H9 (cell line): ENCODE data around the gene MYMX. TPM values are rescaled to one million over a fixed set of nuclear protein-coding genes. Genes with fewer than 3 reads are reported as not detected.

ENCODE experiments used
- DNase-seq: peaks from one replicate; pipeline ENCODE4 v3.0.0-alpha.2; 2017
- H2AFZ ChIP-seq: one replicate; pipeline ENCODE4 v1.6.1; 2013; ENCODE audit warnings: mild to moderate bottlenecking, low read length, control low read depth, moderate library complexity
- H2AK5ac ChIP-seq: 2 replicates; pipeline ENCODE4 v1.6.1; 2013; ENCODE audit warnings: low read length, control low read depth, mixed read lengths; ENCODE audit not compliant: insufficient read length
- H2BK120ac ChIP-seq: one replicate; pipeline ENCODE4 v1.6.1; 2013; ENCODE audit warnings: low read depth, mild to moderate bottlenecking, low read length, control low read depth, inconsistent platforms; ENCODE audit not compliant: poor library complexity, severe bottlenecking
- H2BK12ac ChIP-seq: 2 replicates; pipeline ENCODE4 v1.6.1; 2013; ENCODE audit warnings: low read length, control low read depth, mixed read lengths, low read depth; ENCODE audit not compliant: insufficient read length
- H2BK15ac ChIP-seq: 2 replicates; pipeline ENCODE4 v1.6.1; 2013; ENCODE audit warnings: low read depth, low read length, control low read depth
- H2BK20ac ChIP-seq: one replicate; pipeline ENCODE4 v1.6.1; 2013; ENCODE audit warnings: low read depth, mild to moderate bottlenecking, low read length, control low read depth, inconsistent platforms; ENCODE audit not compliant: poor library complexity, severe bottlenecking
- H2BK5ac ChIP-seq: 2 replicates; pipeline ENCODE4 v1.6.1; 2013; ENCODE audit warnings: low read length, control low read depth, mixed read lengths; ENCODE audit not compliant: insufficient read length
- H3K14ac ChIP-seq: 2 replicates; pipeline ENCODE4 v1.6.1; 2013; ENCODE audit warnings: low read length, control low read depth; ENCODE audit not compliant: insufficient read depth
- H3K18ac ChIP-seq: 2 replicates; pipeline ENCODE4 v1.6.1; 2013; ENCODE audit warnings: low read depth, mild to moderate bottlenecking, mixed read lengths, low read length, control low read depth; ENCODE audit not compliant: insufficient read length
- H3K23ac ChIP-seq: 2 replicates; pipeline ENCODE4 v1.6.1; 2013; ENCODE audit warnings: low read length, control low read depth, mixed read lengths, low read depth; ENCODE audit not compliant: insufficient read length
- H3K23me2 ChIP-seq: 2 replicates; pipeline ENCODE4 v1.6.1; 2013; ENCODE audit warnings: low read depth, mild to moderate bottlenecking, mixed read lengths, low read length, control low read depth; ENCODE audit not compliant: insufficient read length, poor library complexity, severe bottlenecking
- H3K27ac ChIP-seq: 2 replicates; pipeline ENCODE4 v1.5.1; 2013; ENCODE audit warnings: low read length, control low read depth, mixed read lengths, low read depth; ENCODE audit not compliant: insufficient read length
- H3K27me3 ChIP-seq: 2 replicates; pipeline ENCODE4 v1.6.1; 2013; ENCODE audit warnings: low read length, control low read depth, inconsistent platforms; ENCODE audit not compliant: insufficient read depth
- H3K4ac ChIP-seq: 2 replicates; pipeline ENCODE4 v1.6.1; 2013; ENCODE audit warnings: low read depth, mild to moderate bottlenecking, control low read depth, inconsistent platforms, low read length, moderate library complexity
- H3K4me1 ChIP-seq: 2 replicates; pipeline ENCODE4 v1.6.1; 2013; ENCODE audit warnings: low read length, control low read depth, inconsistent platforms; ENCODE audit not compliant: insufficient read depth
- H3K4me2 ChIP-seq: 2 replicates; pipeline ENCODE4 v1.6.1; 2013; ENCODE audit warnings: low read length, control low read depth, mixed read lengths; ENCODE audit not compliant: insufficient read length, insufficient read depth
- H3K56ac ChIP-seq: 2 replicates; pipeline ENCODE4 v1.6.1; 2013; ENCODE audit warnings: low read depth, mild to moderate bottlenecking, mixed read lengths, low read length, control low read depth; ENCODE audit not compliant: insufficient read length
- H3K79me1 ChIP-seq: 2 replicates; pipeline ENCODE4 v1.6.1; 2013; ENCODE audit warnings: low read depth, mild to moderate bottlenecking, moderate library complexity, low read length, control low read depth, inconsistent platforms; ENCODE audit not compliant: insufficient read depth, poor library complexity, severe bottlenecking
- H3K79me2 ChIP-seq: 2 replicates; pipeline ENCODE4 v1.6.1; 2013; ENCODE audit warnings: low read length, control low read depth, inconsistent platforms; ENCODE audit not compliant: insufficient read depth
- H3K9ac ChIP-seq: 2 replicates; pipeline ENCODE4 v1.6.1; 2013; ENCODE audit warnings: low read length, control low read depth, mixed read lengths; ENCODE audit not compliant: insufficient read length; ENCODE audit errors: extremely low read depth
- H3K9me3 ChIP-seq: one replicate; pipeline ENCODE4 v1.6.1; 2013; ENCODE audit warnings: low read depth, low read length, inconsistent platforms; ENCODE audit not compliant: control insufficient read depth
- H3T11ph ChIP-seq: one replicate; pipeline ENCODE4 v1.6.1; 2013; ENCODE audit warnings: mild to moderate bottlenecking, low read length, control low read depth, inconsistent platforms
- H4K20me1 ChIP-seq: one replicate; pipeline ENCODE4 v1.6.1; 2013; ENCODE audit not compliant: control insufficient read depth, insufficient read length, insufficient read depth
- H4K5ac ChIP-seq: 2 replicates; pipeline ENCODE4 v1.6.1; 2013; ENCODE audit warnings: low read depth, mild to moderate bottlenecking, mixed read lengths, low read length, control low read depth; ENCODE audit not compliant: insufficient read length
- H4K8ac ChIP-seq: replicated peaks from 2 replicates; pipeline ENCODE4 v1.6.1; 2013; ENCODE audit warnings: low read length, control low read depth, mixed read lengths, low read depth; ENCODE audit not compliant: insufficient read length
- H4K91ac ChIP-seq: 2 replicates; pipeline ENCODE4 v1.6.1; 2013; ENCODE audit warnings: low read depth, mild to moderate bottlenecking, moderate library complexity, mixed read lengths, low read length, control low read depth; ENCODE audit not compliant: insufficient read length
- H3K27ac Mint-ChIP-seq, 3 experiments: 2 replicates in 2 of 3; 3 replicates in 1 of 3; pipeline ENCODE4 v1.8.0; 2020 to 2021; ENCODE audit warnings: mixed read lengths in 3 of 3, mild to moderate bottlenecking in 1 of 3, moderate library complexity in 1 of 3
- H3K27me3 Mint-ChIP-seq: 2 replicates; pipeline ENCODE4 v1.8.0; 2021; ENCODE audit warnings: low read depth, mild to moderate bottlenecking, moderate library complexity, mixed read lengths
- H3K36me3 Mint-ChIP-seq, 3 experiments: 2 replicates in 2 of 3; 3 replicates in 1 of 3; pipeline ENCODE4 v1.8.0; 2020 to 2021; ENCODE audit warnings: low read depth in 3 of 3, mixed read lengths in 3 of 3; ENCODE audit not compliant: insufficient read depth in 1 of 3
- H3K4me1 Mint-ChIP-seq, 2 experiments: 2 replicates each; pipeline ENCODE4 v1.8.0; 2020; ENCODE audit warnings: mixed read lengths in 2 of 2
- H3K4me3 Mint-ChIP-seq, 2 experiments: 2 replicates in 1 of 2; 3 replicates in 1 of 2; pipeline ENCODE4 v1.8.0; 2020 to 2021; ENCODE audit warnings: mild to moderate bottlenecking in 2 of 2, mixed read lengths in 2 of 2, moderate library complexity in 1 of 2
- H3K9me3 Mint-ChIP-seq, 2 experiments: 2 replicates in 1 of 2; 3 replicates in 1 of 2; pipeline ENCODE4 v1.8.0; 2020; ENCODE audit warnings: mild to moderate bottlenecking in 2 of 2, mixed read lengths in 2 of 2, moderate library complexity in 1 of 2
- CTCF ChIP-seq: fragments of 200-600 bp; sonication (generic); conservative IDR thresholded peaks from 3 replicates; pipeline ENCODE4 v1.8.0; 2021; ENCODE audit warnings: antibody characterized with exemption, mild to moderate bottlenecking
- WGBS: extraction: QIAGEN DNeasy Blood & Tissue Kit; methylation state at CpG from one replicate; pipeline ENCODE4 v1.1.7; 2013; ENCODE audit warnings: missing lambda C conversion rate, low lambda C conversion rate, mixed read lengths; ENCODE audit not compliant: insufficient read length; ENCODE audit errors: extremely low coverage; 5-methylcytosine and 5-hydroxymethylcytosine counted together
- total RNA-seq: library from RNA; stranded (reverse); gene quantifications from 2 replicates; pipeline ENCODE4 v1.2.1, GENCODE V29; 2021

MYMX gene
- total RNA-seq, 1 experiment from 2014 or later: 1.1 TPM

DNA sequence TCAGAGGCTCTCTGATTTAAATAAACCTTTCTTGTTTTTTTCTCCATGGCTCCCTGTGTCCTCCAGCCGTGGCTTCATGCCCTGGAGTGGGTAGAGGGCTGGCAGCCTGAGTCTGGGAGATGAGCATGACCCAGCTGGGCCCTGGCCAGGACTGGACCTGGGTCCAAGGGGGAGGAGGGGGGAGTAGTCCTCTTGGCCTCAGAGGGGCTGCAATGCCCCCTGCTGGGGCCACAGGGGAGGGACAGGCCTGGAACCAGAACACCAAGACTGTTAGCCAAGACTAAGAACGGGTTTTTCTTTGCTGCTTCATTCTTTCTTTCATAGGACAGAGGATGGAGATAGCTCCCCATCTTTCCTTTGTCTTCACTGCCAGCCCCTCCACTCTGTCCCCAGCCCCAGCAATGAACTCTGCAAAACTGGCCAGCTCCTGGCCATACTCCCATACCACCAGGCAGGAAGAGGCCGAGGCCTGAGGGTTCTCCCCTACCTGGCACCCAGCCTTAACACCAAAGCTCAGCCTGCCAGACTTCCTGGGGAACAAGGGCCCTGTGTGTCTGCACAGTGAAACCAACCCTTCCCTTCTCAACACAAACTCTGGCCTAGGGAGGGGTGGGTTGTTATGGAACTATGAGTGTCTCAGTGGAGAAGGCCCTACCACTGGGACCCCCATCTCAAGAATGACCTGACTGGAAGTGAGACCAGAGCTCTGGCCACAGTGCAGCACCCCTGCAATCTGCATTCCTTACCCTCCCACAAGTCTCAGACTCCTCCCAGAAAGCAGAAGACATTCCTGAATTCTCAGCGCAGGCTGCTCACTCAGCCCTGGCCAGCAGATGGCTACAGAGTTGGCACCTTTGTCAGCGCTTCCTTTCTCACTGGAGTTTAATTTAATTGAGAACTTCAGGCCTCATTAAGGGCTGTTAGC is 17.6 kb downstream of the MYMX start:
- Histone ChIP-seq H4K8ac (no peak overlapping the region), H3K9ac (no peak overlapping the region), H2BK120ac (no peak overlapping the region), H3K79me1 (no peaks in the 10 kb centered on the region), H3K9me3 (no peaks in the 10 kb centered on the region), H3K4ac (no peak overlapping the region), H3K4me1 (no peaks in the 10 kb centered on the region; the same call in 1 of the 2 replicates), H4K5ac (no peak overlapping the region), H3K14ac (no peak overlapping the region; the same call in 1 of the 2 replicates), H3K18ac (no peak overlapping the region), H3K23me2 (peaks cover 3% of the 10 kb centered on the region), H4K91ac (no peak overlapping the region), H3K23ac (no peak overlapping the region), H3K27ac (no peak overlapping the region), H3K27me3 (no peaks in the 10 kb centered on the region), H2BK12ac (no peak overlapping the region), H4K20me1 (no peaks in the 10 kb centered on the region), H3K56ac (no peak overlapping the region), H3K79me2 (no peaks in the 10 kb centered on the region), H2AK5ac (no peak overlapping the region), H2BK15ac (no peak overlapping the region), H2BK5ac (no peak overlapping the region), H3T11ph (no peak overlapping the region), H3K4me2 (no peak overlapping the region), H2AFZ (no peak overlapping the region), H2BK20ac (no peak overlapping the region)
- no peaks in the 10 kb centered on the region; a peak in 1 of 5 replicates for H3K9me3 Mint-ChIP-seq
- peaks cover 35 to 37% of the 10 kb centered on the region in 2 experiments for H3K4me1 Mint-ChIP-seq
- H3K27ac Mint-ChIP-seq: peak overlapping the region; percentile 81 to 96 (median 88); a peak in 6 of 7 replicates
- peaks cover 41 to 60% (median 58%) of the 10 kb centered on the region in 3 experiments for H3K36me3 Mint-ChIP-seq
- no CpG with 5 or more reads among the region's 5 CpGs for WGBS
- H3K4me3 Mint-ChIP-seq: no peak overlapping the region
- TF ChIP-seq CTCF: peak; percentile 67
- DNase-seq: peak; percentile 88
- peaks cover 9% of the 10 kb centered on the region for H3K27me3 Mint-ChIP-seq
